ENCODE measurements around the gene LRRTM4. TPM values are rescaled to one million over a fixed set of nuclear protein-coding genes. Genes with fewer than 3 reads are reported as not detected.

The LRRTM4 gene
- total and polyA plus RNA-seq, 10 of the 15 experiments (the other 5 are each of a cell fraction or from before 2014, with no cell fraction given) = 0.01 to 1.0 TPM; not detected in 8

DNA sequence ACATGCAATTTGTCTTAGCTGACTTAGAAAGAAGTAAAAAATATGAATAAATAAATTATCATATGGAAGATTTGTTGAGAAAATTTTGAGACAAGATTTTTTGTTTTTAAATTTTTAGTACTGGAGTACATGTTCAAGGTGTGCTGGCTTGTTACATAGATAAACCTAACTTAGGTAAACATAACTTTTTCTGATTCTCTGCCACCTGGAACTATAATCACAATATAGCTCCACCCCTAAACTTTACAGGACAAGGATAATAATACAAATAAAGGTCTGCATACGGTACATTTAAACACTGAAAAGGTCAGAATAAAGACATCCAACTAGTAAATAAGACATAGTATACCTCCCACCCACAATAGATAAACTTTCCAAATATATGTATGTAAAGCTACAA lies 330.5 kb downstream of the LRRTM4 start:
- no peak overlapping the region for H3K27ac ChIP-seq (ENCODE audit: control insufficient read depth, insufficient read depth)
- BruUV-seq (replicated peaks) = no TSS peak
- DNase-seq (ENCODE audit: low read depth, low spot score) (no peak), FAIRE-seq (no peak), ATAC-seq (no peak)
- no peak overlapping the region for H2AFZ ChIP-seq (ENCODE audit: control insufficient read depth, low read depth, low read length)
- intact Hi-C loops (cut with micrococcal nuclease; ENCODE audit: unreplicated experiment) (no loop called here), in situ Hi-C loops (cut with MboI) (no loop called here)
- H3K79me2 ChIP-seq (ENCODE audit: control insufficient read depth, insufficient read depth, low read length) = no peaks in the 10 kb centered on the region
- ChIA-PET CTCF (no interaction called here), SMC1A (ENCODE audit: uncharacterized antibody, unreplicated experiment) (no interaction called here), POLR2A (no interaction called here), RAD21 (ENCODE audit: unreplicated experiment) (interaction anchor here (0.6 kb wide), 1 partner anchor 220 kb away, joined by 4 read pairs; no protein-coding TSS in a partner anchor)
- no peak for TF ChIP-seq TARDBP (IDR thresholded peaks at IDR 0.05; ENCODE audit: borderline replicate concordance)
- no peak for TF ChIP-seq TCF12 (IDR thresholded peaks at IDR 0.05; ENCODE audit: low read depth, low read length)
- TF ChIP-seq KAT2A (conservative IDR thresholded peaks at IDR 0.05; ENCODE audit: control insufficient read depth, low read depth, low read length) = no peak
- TF ChIP-seq BHLHE40 (IDR thresholded peaks at IDR 0.05; ENCODE audit: borderline replicate concordance in 1 of 2, low read depth in 2 of 2, low read length in 1 of 2) = no peak
- TF ChIP-seq NFYB (IDR thresholded peaks at IDR 0.05; ENCODE audit: insufficient read depth, low read depth, low read length) = no peak
- TF ChIP-seq, protein P1, sequence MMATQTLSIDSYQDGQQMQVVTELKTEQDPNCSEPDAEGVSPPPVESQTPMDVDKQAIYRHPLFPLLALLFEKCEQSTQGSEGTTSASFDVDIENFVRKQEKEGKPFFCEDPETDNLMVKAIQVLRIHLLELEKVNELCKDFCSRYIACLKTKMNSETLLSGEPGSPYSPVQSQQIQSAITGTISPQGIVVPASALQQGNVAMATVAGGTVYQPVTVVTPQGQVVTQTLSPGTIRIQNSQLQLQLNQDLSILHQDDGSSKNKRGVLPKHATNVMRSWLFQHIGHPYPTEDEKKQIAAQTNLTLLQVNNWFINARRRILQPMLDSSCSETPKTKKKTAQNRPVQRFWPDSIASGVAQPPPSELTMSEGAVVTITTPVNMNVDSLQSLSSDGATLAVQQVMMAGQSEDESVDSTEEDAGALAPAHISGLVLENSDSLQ (IDR thresholded peaks at IDR 0.05) = no peak
- TF ChIP-seq NFXL1 (IDR thresholded peaks at IDR 0.05; ENCODE audit: borderline replicate concordance) = no peak
- H3K9ac ChIP-seq (ENCODE audit: control insufficient read depth, insufficient read depth, low read length) = no peak overlapping the region
- no peaks in the 10 kb centered on the region for H3K36me3 ChIP-seq (ENCODE audit: control insufficient read depth in 2 of 2, insufficient read depth in 2 of 2, low read length in 1 of 2)
- H4K20me1 ChIP-seq (ENCODE audit: control insufficient read depth, insufficient read depth) = no peaks in the 10 kb centered on the region
- H3K27me3 ChIP-seq (replicated peaks in 1 of 2; ENCODE audit: control insufficient read depth in 2 of 2, insufficient read depth in 2 of 2, low read length in 1 of 2) = no peaks in the 10 kb centered on the region
- WGBS (ENCODE audit: insufficient coverage, insufficient replicate concordance, low lambda C conversion rate, missing lambda C conversion rate) = 53% methylated on average over 1 of the region's 1 CpG
- no peak overlapping the region for H3K4me2 ChIP-seq (ENCODE audit: control insufficient read depth, insufficient read depth)
- no peaks in the 10 kb centered on the region for H3K4me1 ChIP-seq (ENCODE audit: control insufficient read depth, insufficient read depth, low read length)
- H3K9me3 ChIP-seq (replicated peaks; ENCODE audit: control insufficient read depth, insufficient read depth, low read length) = no peaks in the 10 kb centered on the region
- H3K4me3 ChIP-seq = no peak overlapping the region

Data from GM12878 (cell line).